ENCODE measurements around the gene CDCP1. TPM values are rescaled to one million over a fixed set of nuclear protein-coding genes. Genes with fewer than 3 reads are reported as not detected.

CDCP1 gene
- polyA plus RNA-seq, 4 donors, result 0.93 to 2.0 (median 1.2) TPM

- DNase-seq (ENCODE audit: low read depth in 4 of 4, low spot score in 3 of 4), result no peak
These were observed 28.1 kb upstream of the CDCP1 start for GRCh38 chr3:45174234-45174633.

- no peak for DNase-seq (ENCODE audit: low read depth in 4 of 4, low spot score in 3 of 4)
These were observed 27.6 kb upstream of the CDCP1 start for GRCh38 chr3:45173776-45174175.

- DNase-seq (ENCODE audit: low read depth in 4 of 4, low spot score in 3 of 4), result no peak
These were observed 25.1 kb upstream of the CDCP1 start for GRCh38 chr3:45171283-45171682.

- DNase-seq (ENCODE audit: low read depth in 4 of 4, low spot score in 3 of 4), result no peak
These were observed 23.9 kb upstream of the CDCP1 start for GRCh38 chr3:45170096-45170495.

- DNase-seq (ENCODE audit: low read depth in 4 of 4, low spot score in 3 of 4), result no peak
These were observed 23.1 kb upstream of the CDCP1 start for GRCh38 chr3:45169125-45169904.

GRCh38 chr3:45168451-45168850, 22.3 kb upstream of the CDCP1 start:
- DNase-seq (ENCODE audit: low read depth in 4 of 4, low spot score in 3 of 4), result no peak

- DNase-seq (ENCODE audit: low read depth in 4 of 4, low spot score in 3 of 4), result peak in 3 of 4 donors; percentile 52 to 64 (median 56)
These were observed 21.1 kb upstream of the CDCP1 start for GRCh38 chr3:45167011-45167911.

GRCh38 chr3:45166321-45166879, 20.2 kb upstream of the CDCP1 start:
- DNase-seq (ENCODE audit: low read depth in 4 of 4, low spot score in 3 of 4), result no peak

- DNase-seq (ENCODE audit: low read depth in 4 of 4, low spot score in 3 of 4), result no peak
These were observed 19.5 kb upstream of the CDCP1 start for GRCh38 chr3:45165497-45166283.

- DNase-seq (ENCODE audit: low read depth in 4 of 4, low spot score in 3 of 4), result no peak
These were observed 17.9 kb upstream of the CDCP1 start for GRCh38 chr3:45164056-45164455.

- DNase-seq (ENCODE audit: low read depth in 4 of 4, low spot score in 3 of 4), result no peak
These were observed 17.3 kb upstream of the CDCP1 start for GRCh38 chr3:45163481-45163880.

- no peak for DNase-seq (ENCODE audit: low read depth in 4 of 4, low spot score in 3 of 4)
These were observed 8.5 kb upstream of the CDCP1 start for GRCh38 chr3:45154641-45155147.

- no peak for DNase-seq (ENCODE audit: low read depth in 4 of 4, low spot score in 3 of 4)
These were observed 7.7 kb upstream of the CDCP1 start for GRCh38 chr3:45153658-45154437.

- DNase-seq (ENCODE audit: low read depth in 4 of 4, low spot score in 3 of 4), result no peak
These were observed 6.1 kb upstream of the CDCP1 start for GRCh38 chr3:45152307-45152706.

- no peak for DNase-seq (ENCODE audit: low read depth in 4 of 4, low spot score in 3 of 4)
These were observed 4.9 kb upstream of the CDCP1 start for GRCh38 chr3:45151100-45151499.

- no peak for DNase-seq (ENCODE audit: low read depth in 4 of 4, low spot score in 3 of 4)
These were observed 2.7 kb upstream of the CDCP1 start for GRCh38 chr3:45148921-45149320.

- no peak for DNase-seq (ENCODE audit: low read depth in 4 of 4, low spot score in 3 of 4)
These were observed 955 bp downstream of the CDCP1 start for GRCh38 chr3:45145223-45145622.

GRCh38 chr3:45143673-45144671, 2.2 kb downstream of the CDCP1 start:
- no peak for DNase-seq (ENCODE audit: low read depth in 4 of 4, low spot score in 3 of 4)
